Mesendoderm (in vitro differentiated cells): Measurements from ENCODE around the gene KRT78.

Experiments
- DNase-seq: peaks from one replicate; pipeline ENCODE4 v3.0.0; 2013
- H2AK5ac ChIP-seq: 2 replicates; pipeline ENCODE4 v1.6.1; 2013; ENCODE audit warnings: low read length, inconsistent platforms
- H2BK120ac ChIP-seq: 2 replicates; pipeline ENCODE4 v1.6.1; 2013; ENCODE audit warnings: low read depth, mild to moderate bottlenecking, low read length, moderate library complexity, mixed read lengths
- H2BK15ac ChIP-seq: replicated peaks from 2 replicates; pipeline ENCODE4 v1.6.1; 2013; ENCODE audit warnings: low read depth, mild to moderate bottlenecking, moderate library complexity
- H2BK5ac ChIP-seq: 2 replicates; pipeline ENCODE4 v1.6.1; 2013; ENCODE audit warnings: low read length, inconsistent platforms
- H3K18ac ChIP-seq: 2 replicates; pipeline ENCODE4 v1.6.1; 2013; ENCODE audit warnings: mild to moderate bottlenecking, low read length, mixed read lengths
- H3K23ac ChIP-seq: one replicate; pipeline ENCODE4 v1.6.1; 2013; ENCODE audit warnings: low read length
- H3K27ac ChIP-seq: 2 replicates; pipeline ENCODE4 v1.5.1; 2013; ENCODE audit warnings: low read depth, mild to moderate bottlenecking, inconsistent platforms, low read length, moderate library complexity
- H3K27me3 ChIP-seq: 2 replicates; pipeline ENCODE4 v1.6.1; 2013; ENCODE audit warnings: low read length, control low read depth, mild to moderate bottlenecking, inconsistent platforms; ENCODE audit not compliant: insufficient read depth, poor library complexity
- H3K36me3 ChIP-seq: 2 replicates; pipeline ENCODE4 v1.6.1; 2013; ENCODE audit warnings: low read length, inconsistent platforms; ENCODE audit not compliant: control insufficient read depth, insufficient read depth
- H3K4ac ChIP-seq: one replicate; pipeline ENCODE4 v1.6.1; 2013; ENCODE audit warnings: low read depth, mild to moderate bottlenecking, low read length, moderate library complexity
- H3K4me1 ChIP-seq: 2 replicates; pipeline ENCODE4 v1.6.1; 2013; ENCODE audit warnings: low read depth, low read length, inconsistent platforms; ENCODE audit not compliant: control insufficient read depth
- H3K4me2 ChIP-seq: 2 replicates; pipeline ENCODE4 v1.6.1; 2013; ENCODE audit warnings: low read length
- H3K4me3 ChIP-seq: 2 replicates; pipeline ENCODE4 v1.5.1; 2013; ENCODE audit warnings: mild to moderate bottlenecking, low read length
- H3K56ac ChIP-seq: one replicate; pipeline ENCODE4 v1.6.1; 2013; ENCODE audit warnings: low read length
- H3K79me1 ChIP-seq: 2 replicates; pipeline ENCODE4 v1.6.1; 2013; ENCODE audit warnings: low read length, inconsistent platforms
- H3K79me2 ChIP-seq: 2 replicates; pipeline ENCODE4 v1.6.1; 2013; ENCODE audit warnings: mild to moderate bottlenecking, low read length; ENCODE audit not compliant: control insufficient read depth, insufficient read depth
- H3K9ac ChIP-seq: 2 replicates; pipeline ENCODE4 v1.6.1; 2013; ENCODE audit warnings: low read length, inconsistent platforms
- H4K5ac ChIP-seq: one replicate; pipeline ENCODE4 v1.6.1; 2013; ENCODE audit warnings: low read length
- H4K8ac ChIP-seq: one replicate; pipeline ENCODE4 v1.6.1; 2013; ENCODE audit warnings: low read depth, mild to moderate bottlenecking, control low read depth, low read length, moderate library complexity
- WGBS: extraction: QIAGEN DNeasy Blood & Tissue Kit; methylation state at CpG from one replicate; pipeline ENCODE4 v1.1.7; 2013; ENCODE audit warnings: low lambda C conversion rate, missing lambda C conversion rate; ENCODE audit not compliant: insufficient coverage; ENCODE audit errors: extremely low coverage; 5-methylcytosine and 5-hydroxymethylcytosine counted together

Gene KRT78

GRCh38 chr12:52835271-52836041, 13.3 kb downstream of the KRT78 start:
- no peaks in the 10 kb centered on the region for H3K4me1 ChIP-seq
- no peak overlapping the region for H3K4me3 ChIP-seq
- H3K27ac ChIP-seq = no peak overlapping the region
- H3K79me2 ChIP-seq = no peaks in the 10 kb centered on the region
- H3K27me3 ChIP-seq = no peaks in the 10 kb centered on the region
- no peak overlapping the region for H3K4me2 ChIP-seq
- no peak overlapping the region for H2AK5ac ChIP-seq
- no CpG with 5 or more reads among the region's 15 CpGs for WGBS
- H3K56ac ChIP-seq = no peak overlapping the region
- no peak overlapping the region for H3K9ac ChIP-seq
- DNase-seq = no peak
- no peak overlapping the region for H3K23ac ChIP-seq
- H4K8ac ChIP-seq = no peak overlapping the region
- H2BK120ac ChIP-seq = no peak overlapping the region
- no peak overlapping the region for H3K4ac ChIP-seq
- no peak overlapping the region for H3K18ac ChIP-seq
- H2BK5ac ChIP-seq = no peak overlapping the region
- H4K5ac ChIP-seq = no peak overlapping the region
- H3K79me1 ChIP-seq = no peaks in the 10 kb centered on the region
- H2BK15ac ChIP-seq = no peak overlapping the region
- no peaks in the 10 kb centered on the region for H3K36me3 ChIP-seq

- no CpG with 5 or more reads among the region's 4 CpGs for WGBS
- no peaks in the 10 kb centered on the region for H3K27me3 ChIP-seq
- H2BK15ac ChIP-seq = no peak overlapping the region
- no peak overlapping the region for H2BK120ac ChIP-seq
- no peak overlapping the region for H3K27ac ChIP-seq
- no peak overlapping the region for H3K9ac ChIP-seq
- no peaks in the 10 kb centered on the region for H3K4me1 ChIP-seq
- no peak overlapping the region for H4K5ac ChIP-seq
- no peak overlapping the region for H2AK5ac ChIP-seq
- H3K79me2 ChIP-seq = no peaks in the 10 kb centered on the region
- H3K23ac ChIP-seq = no peak overlapping the region
- no peak overlapping the region for H2BK5ac ChIP-seq
- no peak overlapping the region for H3K4ac ChIP-seq
- H3K56ac ChIP-seq = no peak overlapping the region
- no peak overlapping the region for H3K18ac ChIP-seq
- H3K4me3 ChIP-seq = no peak overlapping the region
- H3K79me1 ChIP-seq = no peaks in the 10 kb centered on the region
- no peak for DNase-seq
- no peaks in the 10 kb centered on the region for H3K36me3 ChIP-seq
- no peak overlapping the region for H3K4me2 ChIP-seq
- no peak overlapping the region for H4K8ac ChIP-seq
These were observed 14.1 kb downstream of the KRT78 start for GRCh38 chr12:52834727-52835001.

- H3K4ac ChIP-seq = no peak within 1 kb of the TSS
- no peaks in the 10 kb centered on the region for H3K27me3 ChIP-seq
- no peak within 1 kb of the TSS for H2AK5ac ChIP-seq
- no peaks in the 10 kb centered on the region for H3K79me1 ChIP-seq
- DNase-seq = no peak
- H3K18ac ChIP-seq = no peak within 1 kb of the TSS
- H3K23ac ChIP-seq = no peak within 1 kb of the TSS
- no peak within 1 kb of the TSS for H3K9ac ChIP-seq
- WGBS = no CpG with 5 or more reads among the region's 22 CpGs
- no peaks in the 10 kb centered on the region for H3K79me2 ChIP-seq
- no peaks in the 10 kb centered on the region for H3K36me3 ChIP-seq
- no peak within 1 kb of the TSS for H3K56ac ChIP-seq
- H2BK15ac ChIP-seq = no peak within 1 kb of the TSS
- no peak within 1 kb of the TSS for H2BK5ac ChIP-seq
- H3K4me3 ChIP-seq = no peak within 1 kb of the TSS
- H4K5ac ChIP-seq = no peak within 1 kb of the TSS
- no peak within 1 kb of the TSS for H2BK120ac ChIP-seq
- H3K4me2 ChIP-seq = no peak within 1 kb of the TSS
- no peak within 1 kb of the TSS for H3K27ac ChIP-seq
- no peaks in the 10 kb centered on the region for H3K4me1 ChIP-seq
- H4K8ac ChIP-seq = no peak within 1 kb of the TSS
These were observed 14.7 kb downstream of the KRT78 start, which contains the start of gene KRT79 for GRCh38 chr12:52833922-52834726. TSS of gene KRT79 (minus strand) at chr12:52834311. CDS start at chr12:52834260, 51 bp downstream.

- H3K27ac ChIP-seq = no peak overlapping the region
- H3K18ac ChIP-seq = no peak overlapping the region
- no peak overlapping the region for H4K8ac ChIP-seq
- no peak overlapping the region for H2BK120ac ChIP-seq
- no peak for DNase-seq
- H3K9ac ChIP-seq = no peak overlapping the region
- H2AK5ac ChIP-seq = no peak overlapping the region
- H3K79me1 ChIP-seq = no peaks in the 10 kb centered on the region
- no peak overlapping the region for H3K4me3 ChIP-seq
- no peak overlapping the region for H2BK15ac ChIP-seq
- H3K36me3 ChIP-seq = no peaks in the 10 kb centered on the region
- no peak overlapping the region for H3K23ac ChIP-seq
- no peaks in the 10 kb centered on the region for H3K4me1 ChIP-seq
- no peaks in the 10 kb centered on the region for H3K79me2 ChIP-seq
- no peaks in the 10 kb centered on the region for H3K27me3 ChIP-seq
- no peak overlapping the region for H3K4ac ChIP-seq
- H2BK5ac ChIP-seq = no peak overlapping the region
- WGBS = no CpG with 5 or more reads among the region's 20 CpGs
- H3K56ac ChIP-seq = no peak overlapping the region
- no peak overlapping the region for H4K5ac ChIP-seq
- no peak overlapping the region for H3K4me2 ChIP-seq
These were observed 15.5 kb downstream of the KRT78 start for GRCh38 chr12:52832985-52833905.

- no peak for DNase-seq
- WGBS = no CpG with 5 or more reads among the region's 3 CpGs
These were observed 16.3 kb downstream of the KRT78 start for GRCh38 chr12:52832451-52832850.

More at GRCh38 chr12:52832451-52832850, 16.3 kb downstream of the KRT78 start:
- H3K27ac ChIP-seq = no peak overlapping the region
- H3K36me3 ChIP-seq = no peaks in the 10 kb centered on the region
- H3K9ac ChIP-seq = no peak overlapping the region
- H3K4ac ChIP-seq = no peak overlapping the region
- H2BK120ac ChIP-seq = no peak overlapping the region
- no peak overlapping the region for H4K8ac ChIP-seq
- H3K4me2 ChIP-seq = no peak overlapping the region
- no peak overlapping the region for H2AK5ac ChIP-seq
- H2BK15ac ChIP-seq = no peak overlapping the region
- H3K79me1 ChIP-seq = no peaks in the 10 kb centered on the region
- H3K27me3 ChIP-seq = no peaks in the 10 kb centered on the region
- no peak overlapping the region for H3K23ac ChIP-seq
- no peak overlapping the region for H3K4me3 ChIP-seq
- no peak overlapping the region for H3K56ac ChIP-seq
- no peak overlapping the region for H4K5ac ChIP-seq
- H3K79me2 ChIP-seq = no peaks in the 10 kb centered on the region
- no peaks in the 10 kb centered on the region for H3K4me1 ChIP-seq
- no peak overlapping the region for H2BK5ac ChIP-seq
- H3K18ac ChIP-seq = no peak overlapping the region
